Keratinocyte (primary cell): Measurements from ENCODE around the gene FGF18. TPM values are rescaled to one million over a fixed set of nuclear protein-coding genes. Genes with fewer than 3 reads are reported as not detected.

Source experiments
- DNase-seq: peaks from one replicate; pipeline ENCODE4 v3.0.0-alpha.2; 2011; ENCODE audit warnings: low read depth, missing footprints, low spot score
- FAIRE-seq: peaks from 2 replicates; lab custom pipeline; 2011; peaks lifted over from hg19 to GRCh38; lab: Jason Lieb, UNC
- H2AFZ ChIP-seq: 2 replicates; pipeline ENCODE4 v1.6.0; 2012; ENCODE audit warnings: low read length, control low read depth, inconsistent platforms; ENCODE audit not compliant: control insufficient read depth
- H3K27ac ChIP-seq: 2 replicates; pipeline ENCODE4 v1.5.1; 2011; ENCODE audit warnings: low read length; ENCODE audit not compliant: control insufficient read depth, insufficient read depth
- H3K27me3 ChIP-seq: 3 replicates; pipeline ENCODE4 v1.6.0; 2011; ENCODE audit warnings: low read length; ENCODE audit not compliant: control insufficient read depth, insufficient read depth; ENCODE audit errors: extremely low read depth
- H3K36me3 ChIP-seq, 2 experiments: 2 replicates in 1 of 2; 3 replicates in 1 of 2; pipeline ENCODE4 v1.5.1; 2011; ENCODE audit warnings: low read length in 2 of 2, mild to moderate bottlenecking in 1 of 2; ENCODE audit not compliant: control insufficient read depth in 2 of 2, insufficient read depth in 2 of 2; ENCODE audit errors: extremely low read depth in 1 of 2
- H3K4me1 ChIP-seq: 3 replicates; pipeline ENCODE4 v1.5.1; 2011; ENCODE audit warnings: low read length; ENCODE audit not compliant: control insufficient read depth, insufficient read depth; ENCODE audit errors: extremely low read depth
- H3K4me2 ChIP-seq: 3 replicates; pipeline ENCODE4 v1.6.0; 2011; ENCODE audit warnings: low read depth, low read length; ENCODE audit not compliant: control insufficient read depth, insufficient read depth; ENCODE audit errors: extremely low read depth
- H3K4me3 ChIP-seq, 3 experiments: fragments of 200-600 bp in 1 of 3; sonication (generic) in 1 of 3; 2 replicates in 2 of 3; 3 replicates in 1 of 3; pipeline ENCODE4 v1.5.1; 2011 to 2016; ENCODE audit warnings: low read length in 3 of 3, mild to moderate bottlenecking in 3 of 3, control low read depth in 2 of 3, inconsistent platforms in 1 of 3, low read depth in 1 of 3, mixed read lengths in 1 of 3, mixed run types in 1 of 3, moderate library complexity in 1 of 3; ENCODE audit not compliant: control insufficient read depth in 2 of 3, insufficient read depth in 2 of 3; ENCODE audit errors: extremely low read depth in 1 of 3
- H3K79me2 ChIP-seq: 2 replicates; pipeline ENCODE4 v1.6.0; 2012; ENCODE audit warnings: low read length; ENCODE audit not compliant: control insufficient read depth, insufficient read depth
- H3K9ac ChIP-seq: 3 replicates; pipeline ENCODE4 v1.6.0; 2011; ENCODE audit warnings: low read length; ENCODE audit not compliant: control insufficient read depth, insufficient read depth; ENCODE audit errors: extremely low read depth
- H3K9me1 ChIP-seq: 3 replicates; pipeline ENCODE4 v1.6.0; 2011; ENCODE audit warnings: low read length; ENCODE audit not compliant: control insufficient read depth, insufficient read depth; ENCODE audit errors: extremely low read depth
- H3K9me3 ChIP-seq: 2 replicates; pipeline ENCODE4 v1.5.1; 2012; ENCODE audit warnings: low read depth, low read length; ENCODE audit not compliant: control insufficient read depth
- H4K20me1 ChIP-seq: 3 replicates; pipeline ENCODE4 v1.6.0; 2011; ENCODE audit warnings: low read length; ENCODE audit not compliant: control insufficient read depth, insufficient read depth; ENCODE audit errors: extremely low read depth
- EZH2 ChIP-seq: IDR thresholded peaks from one replicate; pipeline ENCODE4 v1.6.1; 2012; ENCODE audit warnings: inconsistent platforms, mild to moderate bottlenecking, low read length, moderate library complexity
- dilution Hi-C: fragments of 300-500 bp; cut with MboI; formaldehyde crosslinking; loops from one replicate; pipeline ENCODE4 v1.7.0; 2020; ENCODE audit warnings: low sequenced_read_pairs; ENCODE audit not compliant: extremely low pct_ligation_motif_present
- polyA plus RNA-seq, 5 experiments: library from polyadenylated mRNA; depleted of rRNA in 3 of 5; stranded (reverse) in 3 of 5; stranded (forward) in 1 of 5; unstranded in 1 of 5; fragments of >200 nt; gene quantifications; 1 replicate in 1 of 5; 2 replicates in 3 of 5; 3 replicates in 1 of 5; pipeline versions ENCODE4 v1.2.1 to v1.2.3, GENCODE V29; 2011 to 2012; ENCODE audit warnings: missing spikeins in 2 of 5, low read depth in 1 of 5, low replicate concordance in 1 of 5
- TF ChIP-seq, protein P1 (sequence below), 3 experiments: IDR thresholded peaks in 1 of 3; conservative IDR thresholded peaks in 1 of 3; optimal IDR thresholded peaks in 1 of 3; 2 replicates in 2 of 3; 3 replicates in 1 of 3; pipeline versions ENCODE3 to v1.5.1; 2011; ENCODE audit warnings: low read length in 3 of 3, mild to moderate bottlenecking in 3 of 3, moderate library complexity in 2 of 3, control low read depth in 1 of 3, inconsistent platforms in 1 of 3; ENCODE audit not compliant: insufficient read depth in 2 of 3; ENCODE audit errors: extremely low read depth in 1 of 3

Gene FGF18
- polyA plus RNA-seq, 1 donor (not counting 4 experiments of a cell fraction or from before 2014, with no cell fraction given) = 0.05 TPM

DNA sequence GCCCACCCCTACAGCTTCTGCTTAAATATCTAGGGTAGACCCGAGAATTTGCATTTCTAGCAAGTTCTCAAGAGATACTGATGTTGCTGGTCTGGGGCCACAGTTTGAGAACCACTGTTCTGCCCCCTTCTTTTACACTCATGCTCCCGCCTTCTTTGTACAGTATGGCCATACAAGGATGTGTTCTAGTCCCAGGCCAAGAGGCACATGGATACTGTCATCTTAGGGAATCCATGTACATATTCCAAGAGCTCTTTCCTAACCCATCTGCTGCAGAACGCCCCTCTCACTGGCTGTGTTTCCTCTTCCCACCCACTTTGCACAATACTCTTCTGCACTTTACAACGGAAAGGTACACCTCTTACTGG, 44.4 kb downstream of the FGF18 start:
- Histone ChIP-seq H3K36me3 (no peaks in the 10 kb centered on the region), H2AFZ (no peak overlapping the region)

DNA sequence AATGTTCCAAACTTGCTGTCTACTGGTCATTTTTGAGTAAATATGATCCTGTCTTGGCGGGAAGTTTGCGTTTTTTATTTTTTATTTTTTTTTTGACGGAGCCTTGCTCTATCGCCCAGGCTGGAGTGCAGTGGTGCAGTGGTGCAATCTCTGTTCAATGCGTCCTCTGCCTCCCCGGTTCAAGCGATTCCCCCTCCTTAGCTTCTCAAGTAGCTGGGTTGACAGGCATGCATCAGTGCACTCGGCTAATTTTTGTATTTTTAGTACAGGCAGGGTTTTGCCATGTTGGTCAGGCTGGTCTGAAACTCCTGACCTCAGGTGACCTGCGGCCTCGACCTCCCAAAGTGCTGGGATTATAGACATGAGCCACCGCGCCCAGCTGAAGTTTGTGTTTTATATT, 45.4 kb downstream of the FGF18 start:
- dilution Hi-C loops = no loop called here
- no peak for FAIRE-seq
- no peak overlapping the region for H3K9ac ChIP-seq
- no peaks in the 10 kb centered on the region for H3K36me3 ChIP-seq
- no peak overlapping the region for H3K4me2 ChIP-seq
- no peaks in the 10 kb centered on the region for H4K20me1 ChIP-seq
- H3K27me3 ChIP-seq = peaks cover 14% of the 10 kb centered on the region
- TF ChIP-seq, protein P1, sequence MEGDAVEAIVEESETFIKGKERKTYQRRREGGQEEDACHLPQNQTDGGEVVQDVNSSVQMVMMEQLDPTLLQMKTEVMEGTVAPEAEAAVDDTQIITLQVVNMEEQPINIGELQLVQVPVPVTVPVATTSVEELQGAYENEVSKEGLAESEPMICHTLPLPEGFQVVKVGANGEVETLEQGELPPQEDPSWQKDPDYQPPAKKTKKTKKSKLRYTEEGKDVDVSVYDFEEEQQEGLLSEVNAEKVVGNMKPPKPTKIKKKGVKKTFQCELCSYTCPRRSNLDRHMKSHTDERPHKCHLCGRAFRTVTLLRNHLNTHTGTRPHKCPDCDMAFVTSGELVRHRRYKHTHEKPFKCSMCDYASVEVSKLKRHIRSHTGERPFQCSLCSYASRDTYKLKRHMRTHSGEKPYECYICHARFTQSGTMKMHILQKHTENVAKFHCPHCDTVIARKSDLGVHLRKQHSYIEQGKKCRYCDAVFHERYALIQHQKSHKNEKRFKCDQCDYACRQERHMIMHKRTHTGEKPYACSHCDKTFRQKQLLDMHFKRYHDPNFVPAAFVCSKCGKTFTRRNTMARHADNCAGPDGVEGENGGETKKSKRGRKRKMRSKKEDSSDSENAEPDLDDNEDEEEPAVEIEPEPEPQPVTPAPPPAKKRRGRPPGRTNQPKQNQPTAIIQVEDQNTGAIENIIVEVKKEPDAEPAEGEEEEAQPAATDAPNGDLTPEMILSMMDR (optimal IDR thresholded peaks at IDR 0.05 in 1 of 3, IDR thresholded peaks at IDR 0.05 in 1 of 3, conservative IDR thresholded peaks at IDR 0.05 in 1 of 3; ENCODE audit: extremely low read depth in 1 of 3, insufficient read depth in 2 of 3, low read length in 3 of 3) = no peak
- TF ChIP-seq EZH2 = no peak
- H3K9me1 ChIP-seq = no peaks in the 10 kb centered on the region
- H3K79me2 ChIP-seq = no peaks in the 10 kb centered on the region
- H2AFZ ChIP-seq = no peak overlapping the region
- no peak overlapping the region for H3K27ac ChIP-seq
- no peak overlapping the region for H3K4me3 ChIP-seq
- no peaks in the 10 kb centered on the region for H3K9me3 ChIP-seq
- H3K4me1 ChIP-seq = no peaks in the 10 kb centered on the region
- DNase-seq = no peak

More for the DNA sequence above, 44.4 kb downstream of the FGF18 start:
- Histone ChIP-seq H3K79me2 (no peaks in the 10 kb centered on the region), H3K4me1 (no peaks in the 10 kb centered on the region), H3K27ac (no peak overlapping the region), H3K4me2 (no peak overlapping the region), H3K9me1 (no peaks in the 10 kb centered on the region), H3K9me3 (no peaks in the 10 kb centered on the region), H3K27me3 (peaks cover 19% of the 10 kb centered on the region), H4K20me1 (no peaks in the 10 kb centered on the region), H3K9ac (no peak overlapping the region), H3K4me3 (no peak overlapping the region)
- dilution Hi-C loops = no loop called here
- no peak for FAIRE-seq
- TF ChIP-seq, protein P1 (optimal IDR thresholded peaks at IDR 0.05 in 1 of 3, IDR thresholded peaks at IDR 0.05 in 1 of 3, conservative IDR thresholded peaks at IDR 0.05 in 1 of 3; ENCODE audit: extremely low read depth in 1 of 3, insufficient read depth in 2 of 3, low read length in 3 of 3) = no peak
- TF ChIP-seq EZH2 = no peak
- DNase-seq = no peak
